HG03442 (cell line): ENCODE results near the gene AFF2.
"Not testable (repeated sequence)": the region's sequence is repeated elsewhere in the genome, so short reads cannot be mapped to it uniquely, and the experiment has no call there.

Experiments
- ATAC-seq: cut with Tn5 transposase; IDR thresholded peaks from one replicate; pipeline ENCODE4 v1.9.1; 2021; ENCODE audit warnings: mild to moderate bottlenecking, moderate library complexity; ENCODE audit not compliant: unreplicated experiment

The AFF2 gene

GRCh38 chrX:148632444-148632843 is 132.0 kb downstream of the AFF2 start:
- ATAC-seq: no peak

GRCh38 chrX:148633218-148633908 is 132.9 kb downstream of the AFF2 start:
- ATAC-seq: no peak

GRCh38 chrX:148634591-148634990 is 134.2 kb downstream of the AFF2 start:
- ATAC-seq: no peak

- no peak for ATAC-seq
Measured at GRCh38 chrX:148643460-148643859, 143.0 kb downstream of the AFF2 start.

- no peak for ATAC-seq
Measured at GRCh38 chrX:148647651-148648050, 147.2 kb downstream of the AFF2 start.

- no peak for ATAC-seq
Measured at GRCh38 chrX:148649145-148649795, 148.9 kb downstream of the AFF2 start.

- no peak for ATAC-seq
Measured at GRCh38 chrX:148658115-148658730, 157.8 kb downstream of the AFF2 start.

- no peak for ATAC-seq
Measured at GRCh38 chrX:148659481-148659880, 159.1 kb downstream of the AFF2 start.

GRCh38 chrX:148661035-148661434 is 160.6 kb downstream of the AFF2 start:
- ATAC-seq: no peak

- no peak for ATAC-seq
Measured at GRCh38 chrX:148662014-148662413, 161.6 kb downstream of the AFF2 start.

- ATAC-seq: no peak
Measured at GRCh38 chrX:148664171-148664570, 163.8 kb downstream of the AFF2 start.

GRCh38 chrX:148664995-148665394 is 164.6 kb downstream of the AFF2 start:
- no peak for ATAC-seq

GRCh38 chrX:148669175-148669574 is 168.8 kb downstream of the AFF2 start:
- ATAC-seq: not testable (repeated sequence)

- ATAC-seq: peak; percentile 60
Measured at GRCh38 chrX:148670277-148670676, 169.9 kb downstream of the AFF2 start.

- no peak for ATAC-seq
Measured at GRCh38 chrX:148672517-148672916, 172.1 kb downstream of the AFF2 start.

- no peak for ATAC-seq
Measured at GRCh38 chrX:148681605-148682004, 181.2 kb downstream of the AFF2 start.

GRCh38 chrX:148682206-148682605 is 181.8 kb downstream of the AFF2 start:
- no peak for ATAC-seq

GRCh38 chrX:148691456-148691855 is 191.0 kb downstream of the AFF2 start:
- ATAC-seq: no peak

GRCh38 chrX:148695255-148695654 is 194.8 kb downstream of the AFF2 start:
- ATAC-seq: no peak

GRCh38 chrX:148698221-148698620 is 197.8 kb downstream of the AFF2 start:
- ATAC-seq: no peak

- ATAC-seq: no peak
Measured at GRCh38 chrX:148700021-148700420, 199.6 kb downstream of the AFF2 start.

GRCh38 chrX:148713981-148714380 is 213.6 kb downstream of the AFF2 start:
- no peak for ATAC-seq
